Glomerular visceral epithelial cell (primary cell): ENCODE data around the gene HCFC1R1.
"Not testable (repeated sequence)": the region's sequence is repeated elsewhere in the genome, so short reads cannot be mapped to it uniquely, and the experiment has no call there.

Experiments
- DNase-seq: peaks from one replicate; pipeline ENCODE4 v3.0.0-alpha.2; 2016; ENCODE audit errors: extremely low spot score

HCFC1R1 gene

GRCh38 chr16:3057181-3058138, 33.7 kb upstream of the HCFC1R1 start:
- no peak for DNase-seq

- no peak for DNase-seq
Measured at GRCh38 chr16:3056336-3057180, 32.8 kb upstream of the HCFC1R1 start.

GRCh38 chr16:3055734-3056115, 32.0 kb upstream of the HCFC1R1 start:
- not testable (repeated sequence) for DNase-seq

DNA sequence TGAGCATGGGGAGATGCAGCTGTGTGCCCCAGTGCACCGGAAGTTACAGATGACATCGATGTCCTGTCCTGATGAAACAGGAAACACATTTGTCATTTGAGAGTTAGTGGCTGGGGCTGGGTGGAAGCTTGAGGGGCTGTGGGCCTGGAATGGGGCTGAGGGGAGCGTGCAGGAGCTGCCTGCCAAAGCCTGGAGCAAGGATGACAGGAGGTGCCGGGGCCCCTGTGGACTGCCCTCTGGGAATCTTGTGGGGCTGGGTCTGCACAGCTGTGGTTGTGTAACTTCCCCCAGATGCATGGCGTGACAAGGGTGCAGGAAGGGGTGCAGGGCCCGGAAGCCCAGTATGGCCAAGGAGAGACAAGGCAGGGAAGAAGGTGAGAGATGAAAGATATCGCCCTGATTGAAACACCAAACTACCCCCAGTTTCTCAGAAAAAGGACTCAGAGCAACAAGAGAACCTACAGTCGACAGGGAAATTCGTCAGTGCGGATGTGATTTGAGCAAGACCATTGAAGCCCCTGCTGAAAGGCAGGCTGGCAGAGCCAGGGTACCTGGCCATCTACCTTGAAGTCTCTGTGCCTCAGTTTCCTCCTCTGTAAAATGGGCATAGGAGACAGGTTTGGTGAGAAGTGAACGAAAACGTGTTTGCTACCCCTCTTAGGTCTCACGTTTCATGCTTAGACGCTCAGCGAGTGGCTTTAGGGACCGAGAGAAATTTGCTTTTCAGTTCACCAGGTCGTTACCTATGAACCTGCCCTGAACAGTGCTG, 31.4 kb upstream of the HCFC1R1 start:
- no peak for DNase-seq

GRCh38 chr16:3053330-3053710, 29.6 kb upstream of the HCFC1R1 start:
- DNase-seq = not testable (repeated sequence)

- DNase-seq = not testable (repeated sequence)
Measured at GRCh38 chr16:3052571-3053329, 29.0 kb upstream of the HCFC1R1 start.

- DNase-seq = no peak
Measured at GRCh38 chr16:3051494-3051893, 27.8 kb upstream of the HCFC1R1 start.

GRCh38 chr16:3051009-3051408, 27.3 kb upstream of the HCFC1R1 start:
- no peak for DNase-seq

- no peak for DNase-seq
Measured at GRCh38 chr16:3050487-3050886, 26.7 kb upstream of the HCFC1R1 start.

GRCh38 chr16:3049921-3050481, 26.3 kb upstream of the HCFC1R1 start:
- no peak for DNase-seq

GRCh38 chr16:3047387-3047720, 23.6 kb upstream of the HCFC1R1 start:
- DNase-seq = no peak

GRCh38 chr16:3046641-3047386, 23.1 kb upstream of the HCFC1R1 start:
- no peak for DNase-seq

DNA sequence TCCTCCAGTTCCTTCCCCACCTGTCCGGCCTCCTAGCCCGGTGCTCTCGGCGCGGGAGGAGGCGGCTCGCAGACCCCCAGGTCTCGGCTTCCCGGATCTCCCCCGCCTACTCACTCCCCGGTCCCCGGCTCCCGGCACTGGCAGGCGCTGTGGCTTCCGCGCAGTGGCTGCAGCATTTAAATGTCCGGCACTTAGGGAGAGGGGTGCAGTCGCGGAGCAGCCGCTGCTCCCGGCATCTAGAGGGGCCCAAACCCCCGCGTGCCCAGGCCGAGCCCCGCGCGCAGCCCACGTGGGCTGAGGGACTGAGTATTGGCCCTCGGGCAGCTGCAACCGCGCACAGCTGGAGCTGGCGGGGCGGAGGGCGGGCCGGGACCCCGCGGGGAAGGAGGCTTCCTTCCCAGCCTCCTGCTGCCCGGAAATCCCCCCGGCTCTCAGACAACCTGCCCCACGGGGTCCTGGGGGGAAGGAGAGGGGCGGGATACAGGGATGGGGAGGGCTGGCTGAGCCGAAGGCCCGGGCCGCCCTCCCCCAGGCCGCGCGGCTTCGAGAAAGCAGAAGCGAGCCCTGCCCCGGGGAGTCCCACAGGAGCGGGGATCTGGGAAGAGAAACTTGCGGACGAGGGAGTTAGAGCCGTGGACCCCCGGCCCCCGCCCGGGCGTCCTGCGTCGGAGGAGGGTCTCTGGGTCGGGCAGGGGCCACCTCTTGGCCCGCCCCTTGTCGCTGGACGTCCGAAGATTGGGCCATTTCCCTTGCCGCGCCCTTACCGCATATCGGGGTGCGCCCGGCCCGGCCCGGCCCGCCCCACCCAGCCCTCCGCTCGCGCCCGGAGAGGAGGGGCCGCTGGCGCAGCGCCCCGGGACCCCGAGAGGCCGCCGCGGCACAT, 22.3 kb upstream of the HCFC1R1 start, which contains the start of gene MMP25:
MMP25 (plus strand) TSS at position 804 of the 883 bp plus-strand sequence. CDS start 357 bp downstream, outside the sequence.
- no peak for DNase-seq

DNA sequence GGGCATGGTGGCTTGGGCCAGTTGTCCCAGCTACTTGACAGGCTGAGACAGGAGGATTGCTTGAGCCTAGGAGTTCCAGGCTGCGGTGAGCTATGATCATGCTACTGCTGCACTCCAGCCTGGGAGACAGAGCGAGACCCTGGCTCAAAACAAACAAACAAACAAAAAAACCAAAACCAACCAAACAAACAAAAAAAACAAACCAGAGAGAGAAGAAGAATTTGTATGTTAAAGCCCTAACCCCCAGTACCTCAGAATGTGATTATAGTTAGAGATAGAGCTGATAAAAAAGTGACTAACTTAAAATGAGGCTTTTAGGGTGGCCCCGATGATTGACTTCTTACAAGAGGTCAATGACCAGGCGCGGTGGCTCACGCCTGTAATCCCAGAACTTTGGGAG, 21.0 kb upstream of the HCFC1R1 start:
- no peak for DNase-seq

DNA sequence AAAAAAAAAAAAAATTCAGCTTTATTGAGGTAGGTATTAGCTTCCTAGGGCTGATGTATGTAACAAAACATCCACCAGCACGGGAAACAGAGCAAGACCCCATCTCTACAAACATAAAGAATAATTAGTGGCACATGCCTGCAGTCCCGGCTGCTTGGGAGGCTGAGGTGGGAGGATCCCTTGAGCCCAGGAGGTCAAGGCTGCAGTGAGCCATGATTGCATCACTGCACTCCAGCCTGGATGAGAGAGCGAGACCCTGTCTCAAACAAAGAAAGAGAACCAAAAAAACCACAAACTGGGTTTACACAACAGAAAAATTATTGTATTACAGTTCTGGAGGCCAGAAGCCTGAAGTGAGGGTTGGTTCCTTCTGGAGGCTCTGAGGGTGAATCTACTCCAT, 18.6 kb upstream of the HCFC1R1 start:
- DNase-seq = no peak

GRCh38 chr16:3038896-3039295, 15.2 kb upstream of the HCFC1R1 start:
- no peak for DNase-seq

DNA sequence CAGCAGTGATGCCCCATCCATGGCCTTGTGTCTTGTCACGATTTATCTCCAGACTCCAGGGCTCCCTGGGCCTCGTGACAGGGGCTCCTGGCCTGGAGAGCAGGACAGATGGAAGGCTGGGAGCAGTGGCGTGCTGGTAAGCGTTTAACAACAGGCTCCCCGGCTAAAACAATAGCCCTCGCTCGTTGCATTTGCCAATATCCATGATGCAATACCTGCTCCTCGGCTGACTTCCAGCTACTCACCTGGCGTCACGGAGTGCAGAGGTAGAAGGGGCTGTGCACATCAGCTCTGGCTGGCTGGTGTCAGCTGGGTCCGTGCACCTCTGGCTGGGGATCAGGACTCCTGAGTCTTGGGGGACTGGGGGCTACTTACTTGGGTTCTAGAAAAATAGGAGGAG, 14.5 kb upstream of the HCFC1R1 start:
- DNase-seq = no peak

- no peak for DNase-seq
Measured at GRCh38 chr16:3036726-3037315, 13.1 kb upstream of the HCFC1R1 start, which contains the start of gene BICDL2. Gene BICDL2 (minus strand): TSS chr16:3036944. CDS start chr16:3035496, 1,448 bp downstream.
